SK-N-MC (cell line): ENCODE data around the gene PLEK.
"Not testable (repeated sequence)": the region's sequence is repeated elsewhere in the genome, so short reads cannot be mapped to it uniquely, and the experiment has no call there.

Source experiments
- DNase-seq: peaks from one replicate; pipeline ENCODE4 v3.0.0-alpha.2; 2011; ENCODE audit warnings: low read depth, low spot score
- H3K27ac ChIP-seq: fragments of 200-600 bp; sonication (generic); 2 replicates; pipeline ENCODE4 v1.5.1; 2016; ENCODE audit warnings: mixed run types
- H3K36me3 ChIP-seq: fragments of 200-600 bp; sonication (generic); 2 replicates; pipeline ENCODE4 v1.6.1; 2017; ENCODE audit warnings: antibody characterized with exemption, low read length, mixed read lengths; ENCODE audit not compliant: insufficient read depth
- H3K4me3 ChIP-seq: fragments of 200-600 bp; sonication (generic); 2 replicates; pipeline ENCODE4 v1.5.1; 2016
- H3K9ac ChIP-seq: fragments of 200-600 bp; sonication (generic); 2 replicates; pipeline ENCODE4 v1.8.0; 2017; ENCODE audit warnings: mixed run types, mixed read lengths; ENCODE audit not compliant: insufficient read length
- H3K9me3 ChIP-seq: fragments of 200-600 bp; sonication (generic); 2 replicates; pipeline ENCODE4 v1.6.1; 2017; ENCODE audit warnings: low read depth, mild to moderate bottlenecking, antibody characterized with exemption, low read length, moderate library complexity, mixed read lengths
- EZH2 ChIP-seq: fragments of 200-600 bp; sonication (generic); IDR thresholded peaks from one replicate; pipeline ENCODE4 v1.6.1; 2017; ENCODE audit warnings: antibody characterized with exemption
- FOXP2 ChIP-seq: optimal IDR thresholded peaks from 2 replicates; pipeline ENCODE3; 2011; ENCODE audit warnings: mild to moderate bottlenecking, moderate library complexity; ENCODE audit not compliant: insufficient read depth; ENCODE audit errors: extremely low read length, control extremely low read depth
- POLR2AphosphoS5 ChIP-seq: IDR thresholded peaks from 2 replicates; pipeline ENCODE4 v1.6.1; 2012; ENCODE audit warnings: mild to moderate bottlenecking, low read depth, low read length, borderline replicate concordance

PLEK gene

GRCh38 chr2:68391869-68392268 lies 26.8 kb downstream of the PLEK start:
- no peaks in the 10 kb centered on the region for H3K36me3 ChIP-seq
- DNase-seq, result no peak
- no peak overlapping the region for H3K27ac ChIP-seq
- no peaks in the 10 kb centered on the region for H3K9me3 ChIP-seq
- no peak overlapping the region for H3K9ac ChIP-seq
- H3K4me3 ChIP-seq, result no peak overlapping the region
- TF ChIP-seq EZH2 (no peak), FOXP2 (no peak), POLR2AphosphoS5 (no peak)

GRCh38 chr2:68396093-68396492 lies 31.0 kb downstream of the PLEK start:
- H3K9ac ChIP-seq, result no peak overlapping the region
- H3K36me3 ChIP-seq, result no peaks in the 10 kb centered on the region
- no peak for DNase-seq
- TF ChIP-seq FOXP2 (no peak), POLR2AphosphoS5 (no peak), EZH2 (no peak)
- no peak overlapping the region for H3K27ac ChIP-seq
- no peaks in the 10 kb centered on the region for H3K9me3 ChIP-seq
- no peak overlapping the region for H3K4me3 ChIP-seq

GRCh38 chr2:68397704-68398263 lies 32.7 kb downstream of the PLEK start:
- DNase-seq, H3K4me3 ChIP-seq, H3K9me3 ChIP-seq, H3K27ac ChIP-seq, H3K36me3 ChIP-seq, H3K9ac ChIP-seq: not testable (repeated sequence)

GRCh38 chr2:68403199-68403644 lies 38.1 kb downstream of the PLEK start:
- Histone ChIP-seq H3K4me3 (no peak overlapping the region), H3K9ac (no peak overlapping the region), H3K27ac (no peak overlapping the region), H3K9me3 (no peaks in the 10 kb centered on the region), H3K36me3 (no peaks in the 10 kb centered on the region)
- no peak for DNase-seq
- TF ChIP-seq EZH2 (no peak), FOXP2 (no peak), POLR2AphosphoS5 (no peak)

GRCh38 chr2:68404164-68404563 lies 39.1 kb downstream of the PLEK start:
- Histone ChIP-seq H3K9me3 (no peaks in the 10 kb centered on the region), H3K36me3 (no peaks in the 10 kb centered on the region), H3K9ac (no peak overlapping the region), H3K27ac (no peak overlapping the region), H3K4me3 (no peak overlapping the region)
- no peak for TF ChIP-seq FOXP2
- no peak for TF ChIP-seq EZH2
- TF ChIP-seq POLR2AphosphoS5, result no peak
- no peak for DNase-seq

GRCh38 chr2:68404893-68405799 lies 40.1 kb downstream of the PLEK start:
- no peak overlapping the region for H3K27ac ChIP-seq
- TF ChIP-seq FOXP2 (no peak), EZH2 (no peak), POLR2AphosphoS5 (no peak)
- H3K4me3 ChIP-seq, result no peak overlapping the region
- DNase-seq, result no peak
- H3K36me3 ChIP-seq, result no peaks in the 10 kb centered on the region
- H3K9ac ChIP-seq, result no peak overlapping the region
- H3K9me3 ChIP-seq, result no peaks in the 10 kb centered on the region

GRCh38 chr2:68411397-68412126 lies 46.5 kb downstream of the PLEK start:
- no peak for DNase-seq
- TF ChIP-seq FOXP2 (no peak), EZH2 (no peak), POLR2AphosphoS5 (no peak)
- no peaks in the 10 kb centered on the region for H3K36me3 ChIP-seq

GRCh38 chr2:68412127-68412819 lies 47.2 kb downstream of the PLEK start:
- TF ChIP-seq EZH2 (no peak), POLR2AphosphoS5 (no peak)
- no peak overlapping the region for H3K9ac ChIP-seq
- no peak overlapping the region for H3K27ac ChIP-seq
- no peak for DNase-seq
- H3K9me3 ChIP-seq, result no peaks in the 10 kb centered on the region
- H3K4me3 ChIP-seq, result no peak overlapping the region
- no peaks in the 10 kb centered on the region for H3K36me3 ChIP-seq

More at GRCh38 chr2:68411397-68412126, 46.5 kb downstream of the PLEK start:
- no peak overlapping the region for H3K9ac ChIP-seq
- no peaks in the 10 kb centered on the region for H3K9me3 ChIP-seq
- H3K4me3 ChIP-seq, result no peak overlapping the region
- H3K27ac ChIP-seq, result no peak overlapping the region
